Activated T-helper 1 cell treated with anti-CD3 and anti-CD28 coated beads, Interleukin-12 subunit alpha, Interleukin-12 subunit beta, Interleukin-2, Interleukin-4 antibody, amounts not matched to agents 30 ng/mL and 10 ng/mL and 1 ng/mL, durations not matched to agents 14 hours and 24 hours and 36 hours (primary cell): Measurements from ENCODE around the gene LENG1. TPM values are rescaled to one million over a fixed set of nuclear protein-coding genes. Genes with fewer than 3 reads are reported as not detected.
A peak's percentile ranks its signal among the peaks of the same experiment; 100 is the strongest.

Experiments
- DNase-seq: peaks from one replicate; pipeline ENCODE4 v3.0.0; 2021; ENCODE audit warnings: low spot score
- H3K27ac Mint-ChIP-seq: one replicate; pipeline ENCODE4 v1.8.0; 2021; ENCODE audit warnings: mild to moderate bottlenecking, mixed read lengths
- H3K27me3 Mint-ChIP-seq: one replicate; pipeline ENCODE4 v1.8.0; 2022; ENCODE audit warnings: mild to moderate bottlenecking, moderate library complexity, mixed read lengths; ENCODE audit not compliant: insufficient read depth
- H3K36me3 Mint-ChIP-seq: one replicate; pipeline ENCODE4 v1.8.0; 2021; ENCODE audit warnings: low read depth, mixed read lengths
- H3K4me1 Mint-ChIP-seq: one replicate; pipeline ENCODE4 v1.8.0; 2021; ENCODE audit warnings: low read depth, mixed read lengths
- H3K4me3 Mint-ChIP-seq: one replicate; pipeline ENCODE4 v1.8.0; 2021; ENCODE audit warnings: mild to moderate bottlenecking, moderate library complexity, mixed read lengths
- H3K9me3 Mint-ChIP-seq: one replicate; pipeline ENCODE4 v1.8.0; 2021; ENCODE audit warnings: mixed read lengths
- intact Hi-C: fragments of 100-400 bp; cut with micrococcal nuclease; formaldehyde crosslinking; loops from one replicate; pipeline ENCODE4 v1.15.1; 2024
- total RNA-seq: library from RNA; stranded (reverse); gene quantifications from 2 replicates; pipeline ENCODE4 v1.2.3, GENCODE V29; 2022

The LENG1 gene
- total RNA-seq, 1 donor from 2014 or later: 5.8 TPM

DNA sequence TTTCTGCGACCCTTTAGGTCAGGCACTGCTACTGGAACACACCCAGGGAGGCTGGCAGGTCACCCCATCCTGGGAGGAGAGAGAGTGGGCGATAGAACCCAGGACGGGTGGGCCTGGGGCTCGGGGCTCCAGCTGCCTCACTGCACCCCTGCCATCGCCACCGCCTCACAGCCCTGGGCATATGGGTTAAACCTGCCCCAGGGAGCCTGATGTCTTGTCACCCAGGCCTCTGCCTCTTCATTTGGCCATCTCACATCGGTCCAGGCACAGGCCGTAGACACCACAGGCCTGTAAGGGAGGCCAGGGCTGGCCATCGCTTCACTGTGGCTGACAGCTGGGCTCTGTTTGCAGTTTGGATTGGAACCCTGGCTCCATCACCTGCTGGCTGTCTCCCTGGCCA, 33.8 kb downstream of the LENG1 start:
- H3K4me1 Mint-ChIP-seq: no peaks in the 10 kb centered on the region
- H3K27me3 Mint-ChIP-seq: no peaks in the 10 kb centered on the region
- peaks cover 20% of the 10 kb centered on the region for H3K36me3 Mint-ChIP-seq
- no peaks in the 10 kb centered on the region for H3K9me3 Mint-ChIP-seq
- H3K27ac Mint-ChIP-seq: no peak overlapping the region
- DNase-seq: no peak
- intact Hi-C loops: no loop called here
- no peak overlapping the region for H3K4me3 Mint-ChIP-seq

DNA sequence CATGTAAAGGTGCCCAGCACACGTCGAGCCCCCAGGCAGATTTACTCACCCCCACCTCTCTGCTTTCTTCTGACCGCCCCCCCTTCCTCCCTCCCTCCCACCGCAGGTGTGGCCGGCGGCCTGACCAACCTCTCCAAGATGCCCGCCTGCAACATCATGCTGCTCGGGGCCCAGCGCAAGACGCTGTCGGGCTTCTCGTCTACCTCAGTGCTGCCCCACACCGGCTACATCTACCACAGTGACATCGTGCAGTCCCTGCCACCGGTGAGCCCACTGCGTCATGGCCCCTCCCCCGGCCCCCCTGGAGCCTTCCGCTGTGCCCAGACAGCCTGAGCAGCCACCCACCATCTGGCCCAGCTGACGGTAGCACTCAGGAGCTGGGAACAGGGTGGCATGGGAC, 35.1 kb downstream of the LENG1 start:
- no peaks in the 10 kb centered on the region for H3K9me3 Mint-ChIP-seq
- peaks cover 22% of the 10 kb centered on the region for H3K36me3 Mint-ChIP-seq
- no peak overlapping the region for H3K4me3 Mint-ChIP-seq

DNA sequence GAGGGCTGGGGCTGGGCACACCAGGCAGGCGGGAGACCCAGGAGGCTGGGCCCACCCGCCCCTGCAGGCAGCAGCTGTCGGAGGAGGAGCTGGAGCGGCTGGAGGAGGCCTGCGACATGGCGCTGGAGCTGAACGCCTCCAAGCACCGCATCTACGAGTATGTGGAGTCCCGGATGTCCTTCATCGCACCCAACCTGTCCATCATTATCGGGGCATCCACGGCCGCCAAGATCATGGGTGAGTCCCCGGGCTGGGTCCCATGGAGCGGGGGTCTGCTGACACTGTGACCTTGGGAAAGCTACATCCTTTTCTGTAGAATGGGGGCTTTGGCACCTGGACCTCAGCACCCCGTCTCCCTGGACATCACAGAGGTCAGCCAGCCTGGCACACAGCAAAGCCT, 35.8 kb downstream of the LENG1 start:
- intact Hi-C loops: no loop called here
- H3K27ac Mint-ChIP-seq: no peak overlapping the region
- no peaks in the 10 kb centered on the region for H3K27me3 Mint-ChIP-seq
- peaks cover 22% of the 10 kb centered on the region for H3K36me3 Mint-ChIP-seq
- no peaks in the 10 kb centered on the region for H3K4me1 Mint-ChIP-seq
- no peak overlapping the region for H3K4me3 Mint-ChIP-seq
- no peaks in the 10 kb centered on the region for H3K9me3 Mint-ChIP-seq
- DNase-seq: no peak

More for the DNA sequence above, 35.1 kb downstream of the LENG1 start:
- no peak overlapping the region for H3K27ac Mint-ChIP-seq
- H3K27me3 Mint-ChIP-seq: no peaks in the 10 kb centered on the region
- no peaks in the 10 kb centered on the region for H3K4me1 Mint-ChIP-seq
- intact Hi-C loops: no loop called here
- no peak for DNase-seq

DNA sequence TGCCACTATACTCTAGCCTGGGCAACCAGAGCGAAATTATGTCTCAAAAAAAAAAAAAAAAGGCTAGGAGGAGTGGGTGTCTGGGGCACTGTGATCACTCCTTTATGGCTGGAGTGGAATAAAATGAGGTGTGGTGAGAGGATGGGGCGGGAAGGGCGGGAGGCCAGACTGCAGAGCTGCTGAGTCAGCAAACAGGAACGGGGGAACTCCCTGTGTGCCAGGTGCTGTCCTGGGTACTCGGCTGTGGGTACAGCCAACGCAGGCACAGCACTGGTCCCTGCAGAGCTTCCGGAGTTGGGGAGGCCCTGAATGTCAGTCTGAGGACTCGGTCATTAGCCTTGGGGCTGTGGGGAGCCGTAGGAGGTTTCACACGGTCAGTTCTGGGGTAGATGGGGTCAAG, 38.3 kb downstream of the LENG1 start:
- Mint-ChIP-seq H3K27ac (no peak overlapping the region), H3K27me3 (no peaks in the 10 kb centered on the region), H3K36me3 (peaks cover 13% of the 10 kb centered on the region), H3K9me3 (no peaks in the 10 kb centered on the region), H3K4me1 (peaks cover 10% of the 10 kb centered on the region), H3K4me3 (no peak overlapping the region)
- DNase-seq: no peak
- intact Hi-C loops: no loop called here

DNA sequence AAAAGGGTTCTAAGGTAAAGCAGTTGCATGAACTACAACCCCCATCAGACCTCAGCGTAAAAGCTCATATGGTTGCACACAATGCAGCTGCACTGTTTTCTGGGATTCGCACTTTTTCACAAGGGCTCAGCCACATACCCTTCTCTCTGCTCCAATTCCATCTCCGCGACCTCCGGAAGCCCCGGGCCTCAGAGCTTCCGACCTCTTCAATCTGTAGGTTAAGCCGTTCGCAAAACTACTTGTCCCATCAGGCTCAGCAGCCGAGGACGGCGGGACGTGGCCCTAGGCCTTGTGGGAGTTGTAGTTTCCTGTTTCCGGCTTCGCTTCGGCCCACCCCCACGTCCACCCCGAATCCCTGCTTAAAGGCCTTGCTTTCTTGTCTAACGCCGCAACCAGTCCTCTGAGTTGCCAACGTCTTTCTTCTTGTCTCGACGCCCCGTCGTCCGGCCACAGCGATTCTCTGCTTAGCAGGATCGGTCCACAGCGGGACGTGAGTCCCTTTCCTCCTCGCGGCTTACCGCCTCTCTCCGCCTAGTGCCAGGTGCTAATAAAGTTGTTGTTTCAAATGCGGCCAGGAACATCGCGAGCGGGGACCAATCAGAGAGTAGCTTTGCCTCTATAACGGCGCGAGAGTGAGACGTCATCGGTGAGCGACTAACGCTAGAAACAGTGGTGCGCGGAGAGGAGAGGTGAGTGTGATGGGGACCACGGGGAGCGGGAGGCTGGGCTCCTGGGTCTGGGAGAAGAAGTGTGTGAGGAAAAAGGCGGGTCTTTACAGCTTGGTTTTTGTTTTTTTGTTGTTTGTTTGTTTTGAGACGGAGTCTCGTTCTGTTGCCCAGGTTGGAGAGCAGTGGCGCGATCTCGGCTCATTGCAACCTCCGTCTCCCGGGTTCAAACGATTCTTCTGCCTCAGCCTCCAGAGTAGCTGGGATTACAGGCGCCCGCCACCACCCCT, 44.1 kb downstream of the LENG1 start, which contains the start of the genes PRPF31 and TFPT:
Gene PRPF31, plus strand, starts transcription at position 646 of the 955 bp plus-strand sequence. CDS start 2,525 bp downstream, outside the sequence.
Gene TFPT, minus strand, starts transcription at position 549 of the 955 bp plus-strand sequence. Its CDS starts 388 bp downstream, at position 161.
- H3K27me3 Mint-ChIP-seq: no peaks in the 10 kb centered on the region
- H3K36me3 Mint-ChIP-seq: peaks cover 18% of the 10 kb centered on the region
- H3K9me3 Mint-ChIP-seq: no peaks in the 10 kb centered on the region
- intact Hi-C loops: loop anchor here (1.0 kb wide), 7 partner anchors 13 to 334 kb away; partner anchors contain the start of genes CNOT3, LENG1, LENG8 and NDUFA3
- peak within 1 kb of the TSS; percentile 91 for H3K27ac Mint-ChIP-seq
- peak within 1 kb of the TSS; percentile 94 for H3K4me3 Mint-ChIP-seq
- peak; percentile 93 for DNase-seq
- H3K4me1 Mint-ChIP-seq: peaks cover 32% of the 10 kb centered on the region

DNA sequence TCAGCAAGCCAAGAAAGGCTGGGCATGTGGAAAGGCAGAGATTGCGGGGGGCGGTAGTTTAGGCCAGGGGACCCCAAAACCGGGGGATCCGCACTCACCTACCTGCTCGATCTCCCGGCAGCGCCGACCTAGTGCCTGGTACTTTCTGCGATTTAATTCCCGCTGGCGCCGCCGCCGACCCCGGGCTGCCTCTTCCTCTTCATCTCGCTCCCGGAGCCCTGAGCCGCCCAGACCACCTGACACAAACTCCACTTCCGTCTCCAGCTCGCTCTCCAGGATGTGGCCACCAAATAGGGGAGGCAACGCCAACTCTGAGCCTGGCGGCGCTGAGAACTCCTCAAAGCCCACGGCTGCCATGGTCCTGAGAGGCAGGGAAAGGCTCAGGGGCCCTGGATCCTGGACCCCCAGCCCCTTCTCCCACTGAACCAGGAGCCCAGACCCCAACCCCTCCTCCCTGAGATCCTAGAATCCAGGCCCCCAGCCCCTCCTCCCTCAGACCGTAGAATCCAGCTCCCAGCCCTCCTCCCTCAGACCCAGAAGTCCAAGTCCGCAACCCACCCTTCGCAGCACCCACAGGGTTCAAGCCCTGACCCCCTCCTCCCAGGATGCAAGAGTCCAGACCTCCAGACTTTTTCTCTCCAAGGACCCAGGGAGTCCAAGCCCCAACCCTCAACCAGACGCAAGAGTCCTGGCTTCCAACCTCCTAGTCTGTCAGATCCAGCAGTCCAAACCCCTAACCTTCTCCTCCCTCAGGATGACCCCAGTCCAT, 45.0 kb downstream of the LENG1 start:
- intact Hi-C loops: loop anchor here (1.0 kb wide), 7 partner anchors 12 to 335 kb away; partner anchors contain the start of genes CNOT3, LENG1, LENG8 and NDUFA3
- Mint-ChIP-seq H3K9me3 (no peaks in the 10 kb centered on the region), H3K4me1 (peaks cover 32% of the 10 kb centered on the region), H3K27ac (peak overlapping the region; percentile 91), H3K27me3 (no peaks in the 10 kb centered on the region), H3K36me3 (peaks cover 19% of the 10 kb centered on the region), H3K4me3 (peak overlapping the region; percentile 94)
- peak; percentile 55 for DNase-seq

DNA sequence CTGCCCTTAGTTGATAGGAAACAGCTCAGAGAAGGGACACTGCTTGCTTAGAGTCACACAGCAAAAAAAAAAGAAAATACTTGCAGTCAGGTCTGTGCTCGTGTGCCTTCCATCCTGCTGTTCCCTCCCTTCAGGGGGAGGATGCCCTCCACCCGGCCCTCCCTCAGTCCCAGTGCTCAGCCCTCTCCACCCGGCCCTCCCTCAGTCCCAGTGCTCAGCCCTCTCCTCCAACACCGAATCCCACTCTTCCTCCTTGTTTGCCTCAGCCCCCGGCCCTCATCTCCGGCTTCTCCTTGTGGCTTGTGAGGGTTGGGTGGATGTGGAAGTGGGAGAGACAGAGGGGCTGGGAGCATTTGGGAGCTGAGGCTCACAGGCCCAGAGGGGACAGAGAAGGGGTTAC, 49.9 kb downstream of the LENG1 start:
- H3K36me3 Mint-ChIP-seq: peaks cover 27% of the 10 kb centered on the region
- H3K27me3 Mint-ChIP-seq: no peaks in the 10 kb centered on the region
- intact Hi-C loops: no loop called here
- no peaks in the 10 kb centered on the region for H3K9me3 Mint-ChIP-seq
- H3K4me1 Mint-ChIP-seq: peaks cover 11% of the 10 kb centered on the region
- H3K27ac Mint-ChIP-seq: no peak overlapping the region
- no peak overlapping the region for H3K4me3 Mint-ChIP-seq
- no peak for DNase-seq

DNA sequence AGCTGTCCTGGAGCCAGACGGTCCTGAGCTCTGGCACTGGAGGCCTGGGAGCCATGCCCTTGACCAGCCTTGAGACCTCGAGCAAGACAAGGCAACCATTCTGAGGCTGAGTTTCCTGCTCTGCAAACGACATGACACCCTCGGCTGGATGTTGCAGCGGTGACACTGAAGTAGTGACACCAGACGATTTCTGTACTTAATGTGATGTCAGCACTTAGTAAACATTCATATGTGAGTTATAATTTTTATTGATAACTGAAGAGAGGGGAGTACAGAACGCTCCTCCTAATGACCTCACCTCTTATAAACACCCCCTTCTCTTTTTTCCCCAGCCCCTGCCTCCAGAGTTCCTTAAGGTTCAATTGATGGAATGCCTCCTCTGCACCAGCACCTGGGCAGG, 51.0 kb downstream of the LENG1 start:
- no peaks in the 10 kb centered on the region for H3K27me3 Mint-ChIP-seq
- no peak overlapping the region for H3K27ac Mint-ChIP-seq
- no peak overlapping the region for H3K4me3 Mint-ChIP-seq
- intact Hi-C loops: no loop called here
- peaks cover 1% of the 10 kb centered on the region for H3K4me1 Mint-ChIP-seq
- no peak for DNase-seq
- no peaks in the 10 kb centered on the region for H3K9me3 Mint-ChIP-seq
- peaks cover 24% of the 10 kb centered on the region for H3K36me3 Mint-ChIP-seq

DNA sequence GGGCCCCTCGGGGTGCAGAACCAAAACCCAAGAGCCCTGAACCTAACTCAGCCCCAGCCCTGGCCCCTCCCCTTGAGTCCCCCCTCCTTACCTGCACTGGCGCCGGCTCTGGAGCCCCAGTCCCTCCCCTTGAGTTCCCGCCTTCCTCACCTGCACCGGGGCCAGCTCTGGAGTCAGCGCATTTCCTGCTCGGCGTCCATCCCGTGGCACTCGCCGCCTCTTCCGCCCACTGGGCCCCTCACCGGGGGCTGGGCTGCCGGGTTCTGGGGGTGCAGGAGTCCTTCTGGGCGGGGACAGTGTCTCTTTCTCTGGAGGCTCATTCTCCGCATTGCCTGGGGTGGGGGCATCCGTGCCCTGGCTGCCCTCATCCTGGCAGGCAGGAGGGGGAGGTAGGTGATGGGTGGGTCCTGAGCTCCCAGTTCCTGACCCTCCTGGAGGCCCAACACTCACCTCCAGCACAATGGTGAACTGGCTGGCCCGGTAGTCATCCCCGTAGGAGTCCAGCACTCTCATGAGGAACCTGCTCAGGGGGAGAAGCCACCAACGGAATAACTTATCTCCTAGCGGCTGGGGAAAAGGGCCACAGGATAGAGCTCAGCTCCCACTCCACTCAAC, 51.5 kb downstream of the LENG1 start:
- Mint-ChIP-seq H3K9me3 (no peaks in the 10 kb centered on the region), H3K4me1 (peaks cover 5% of the 10 kb centered on the region), H3K36me3 (peaks cover 24% of the 10 kb centered on the region), H3K4me3 (no peak overlapping the region), H3K27ac (no peak overlapping the region), H3K27me3 (no peaks in the 10 kb centered on the region)
- DNase-seq: no peak
- intact Hi-C loops: no loop called here

DNA sequence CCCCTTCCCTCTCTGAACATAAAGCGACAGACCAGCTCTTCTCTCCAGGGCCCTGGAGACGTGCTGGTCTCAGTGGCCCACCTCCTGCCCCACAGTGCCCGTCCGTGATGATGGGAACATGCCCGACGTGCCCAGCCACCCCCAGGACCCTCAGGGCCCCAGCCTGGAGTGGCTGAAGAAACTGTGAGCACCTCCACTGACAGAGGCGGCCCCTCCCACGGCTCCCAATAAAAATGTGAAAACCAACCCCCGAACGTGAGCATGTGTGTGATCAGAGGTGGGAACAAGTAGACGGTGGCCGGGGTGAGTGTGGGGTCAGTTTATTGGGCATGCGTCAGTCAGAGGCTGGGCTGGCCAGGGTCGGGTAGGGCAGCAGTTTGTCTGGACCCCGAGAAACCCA, 52.8 kb downstream of the LENG1 start:
- no peak overlapping the region for H3K4me3 Mint-ChIP-seq
- peaks cover 12% of the 10 kb centered on the region for H3K4me1 Mint-ChIP-seq
- H3K27ac Mint-ChIP-seq: peak overlapping the region; percentile 60
- H3K27me3 Mint-ChIP-seq: no peaks in the 10 kb centered on the region
- H3K36me3 Mint-ChIP-seq: peaks cover 21% of the 10 kb centered on the region
- no peaks in the 10 kb centered on the region for H3K9me3 Mint-ChIP-seq
- no peak for DNase-seq
- intact Hi-C loops: no loop called here

DNA sequence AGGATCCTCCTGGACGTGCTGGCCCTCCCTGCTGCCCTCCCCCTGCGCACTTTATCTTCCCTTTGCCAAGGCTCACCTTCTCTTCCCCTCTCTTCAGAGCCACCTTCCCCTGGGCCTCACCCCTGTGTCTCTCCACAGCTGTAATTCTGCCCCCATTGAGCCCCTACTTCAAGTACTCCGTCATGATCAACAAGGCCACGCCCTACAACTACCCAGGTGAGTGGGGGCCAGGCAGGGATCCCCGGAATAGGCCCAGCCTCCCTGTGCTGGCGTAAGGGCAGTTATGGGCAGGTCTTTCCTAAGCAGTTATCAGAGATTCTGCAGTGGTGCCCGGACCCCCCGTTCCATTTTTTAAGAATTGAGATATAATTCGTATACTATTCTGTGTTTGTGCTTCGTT, 53.7 kb downstream of the LENG1 start:
- no peak for DNase-seq
- H3K27ac Mint-ChIP-seq: no peak overlapping the region
- peaks cover 17% of the 10 kb centered on the region for H3K4me1 Mint-ChIP-seq
- peaks cover 19% of the 10 kb centered on the region for H3K36me3 Mint-ChIP-seq
- intact Hi-C loops: no loop called here
- no peaks in the 10 kb centered on the region for H3K27me3 Mint-ChIP-seq
- H3K9me3 Mint-ChIP-seq: no peaks in the 10 kb centered on the region
- peak overlapping the region; percentile 25 for H3K4me3 Mint-ChIP-seq
